Measurements from ENCODE around the gene ADAMTS14. TPM values are rescaled to one million over a fixed set of nuclear protein-coding genes. Genes with fewer than 3 reads are reported as not detected.

Gene ADAMTS14
- total RNA-seq, 1 experiment from 2014 or later, result 1.9 TPM

DNA sequence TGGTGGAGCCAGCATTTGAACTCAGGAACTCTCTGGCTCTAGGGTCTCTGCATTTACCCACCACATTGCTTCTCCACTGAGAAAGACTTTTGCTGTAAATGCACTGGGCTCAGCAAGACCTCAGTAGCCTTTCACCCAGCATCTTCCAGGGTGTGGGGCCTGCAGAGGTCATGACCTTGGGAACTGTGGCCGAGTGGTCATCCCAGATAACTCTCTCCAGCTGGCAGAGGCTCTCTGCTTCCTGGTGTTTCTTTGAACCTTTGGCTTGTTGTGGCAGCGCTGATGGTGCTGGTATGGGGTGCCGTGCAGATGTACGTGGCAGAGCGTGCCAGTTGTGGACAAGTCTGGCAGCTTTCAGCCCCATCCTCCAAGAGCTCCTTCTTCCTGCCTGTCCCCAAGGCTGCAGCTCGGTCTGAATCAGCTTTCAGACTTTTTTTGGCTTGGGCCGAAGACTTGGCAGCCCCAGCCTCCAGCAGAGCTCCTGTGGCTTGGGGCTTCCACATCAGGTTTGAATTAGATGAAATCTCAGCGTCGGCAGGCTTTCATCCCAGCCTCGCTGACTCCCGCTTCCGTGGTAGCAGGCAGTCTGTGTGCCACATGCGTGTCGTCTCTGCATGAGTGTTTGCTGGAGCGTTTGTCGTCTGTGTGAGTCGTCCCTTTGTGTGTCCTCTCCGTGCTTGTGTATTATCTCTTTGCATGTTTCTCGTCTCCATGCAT is 21.5 kb downstream of the ADAMTS14 start:
- BruUV-seq (replicated peaks), result no TSS peak
- H3K4me2 ChIP-seq, result no peak overlapping the region

DNA sequence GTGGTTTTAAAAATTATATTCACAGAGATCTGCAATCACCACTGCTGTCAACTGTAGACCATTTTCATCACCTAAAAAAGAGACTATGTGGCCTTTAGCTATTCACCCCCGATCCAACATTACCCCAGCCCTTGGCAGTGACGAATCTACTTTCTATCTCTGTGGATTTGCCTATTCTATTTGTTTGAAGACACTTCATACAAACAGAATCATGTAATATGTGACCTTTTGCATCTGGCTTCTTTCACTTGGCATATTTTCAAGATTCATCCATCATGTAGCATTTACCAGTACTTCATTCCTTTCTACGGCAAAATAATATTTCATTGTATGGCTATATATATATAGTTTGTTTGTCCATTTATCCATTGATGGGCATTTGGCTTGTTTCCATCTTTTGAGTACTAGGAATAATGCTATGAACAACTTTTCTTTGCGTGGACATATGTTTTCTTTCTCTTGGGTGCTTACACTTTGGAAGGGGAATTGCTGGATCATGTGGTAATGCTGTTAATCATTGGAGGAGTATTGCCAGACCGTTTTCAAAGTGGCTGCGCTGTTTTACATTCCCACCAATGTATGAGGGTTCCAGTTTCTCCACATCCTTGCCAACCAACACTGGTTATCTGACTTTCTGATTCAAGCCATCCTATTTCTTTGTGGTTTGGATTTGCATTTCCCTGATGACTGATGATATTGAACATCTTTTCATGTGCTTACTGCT is 22.3 kb downstream of the ADAMTS14 start:
- H3K36me3 ChIP-seq (ENCODE audit: low read depth), result no peaks in the 10 kb centered on the region
- no TSS peak for BruUV-seq (replicated peaks)
- TF ChIP-seq, protein P1, sequence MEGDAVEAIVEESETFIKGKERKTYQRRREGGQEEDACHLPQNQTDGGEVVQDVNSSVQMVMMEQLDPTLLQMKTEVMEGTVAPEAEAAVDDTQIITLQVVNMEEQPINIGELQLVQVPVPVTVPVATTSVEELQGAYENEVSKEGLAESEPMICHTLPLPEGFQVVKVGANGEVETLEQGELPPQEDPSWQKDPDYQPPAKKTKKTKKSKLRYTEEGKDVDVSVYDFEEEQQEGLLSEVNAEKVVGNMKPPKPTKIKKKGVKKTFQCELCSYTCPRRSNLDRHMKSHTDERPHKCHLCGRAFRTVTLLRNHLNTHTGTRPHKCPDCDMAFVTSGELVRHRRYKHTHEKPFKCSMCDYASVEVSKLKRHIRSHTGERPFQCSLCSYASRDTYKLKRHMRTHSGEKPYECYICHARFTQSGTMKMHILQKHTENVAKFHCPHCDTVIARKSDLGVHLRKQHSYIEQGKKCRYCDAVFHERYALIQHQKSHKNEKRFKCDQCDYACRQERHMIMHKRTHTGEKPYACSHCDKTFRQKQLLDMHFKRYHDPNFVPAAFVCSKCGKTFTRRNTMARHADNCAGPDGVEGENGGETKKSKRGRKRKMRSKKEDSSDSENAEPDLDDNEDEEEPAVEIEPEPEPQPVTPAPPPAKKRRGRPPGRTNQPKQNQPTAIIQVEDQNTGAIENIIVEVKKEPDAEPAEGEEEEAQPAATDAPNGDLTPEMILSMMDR (conservative IDR thresholded peaks at IDR 0.05), result no peak
- TF ChIP-seq EZH2 (IDR thresholded peaks at IDR 0.05; ENCODE audit: low read depth), result no peak
- H4K20me1 ChIP-seq (ENCODE audit: insufficient read depth), result no peaks in the 10 kb centered on the region
- H3K4me3 ChIP-seq, result no peak overlapping the region
- DNase-seq, result no peak
- no peak overlapping the region for H2AFZ ChIP-seq
- no peaks in the 10 kb centered on the region for H3K9me2 ChIP-seq (ENCODE audit: insufficient read depth)
- H3K79me2 ChIP-seq (ENCODE audit: low read depth), result no peaks in the 10 kb centered on the region
- ChIA-PET CTCF (no interaction called here), POLR2A (ENCODE audit: unreplicated experiment) (no interaction called here)
- H3K4me2 ChIP-seq, result no peak overlapping the region
- H3K9me3 ChIP-seq (ENCODE audit: insufficient read depth, low read depth), result no peaks in the 10 kb centered on the region
- intact Hi-C loops (cut with micrococcal nuclease; ENCODE audit: unreplicated experiment), result no loop called here
- H3K27ac ChIP-seq, result no peak overlapping the region
- no peaks in the 10 kb centered on the region for H3F3A ChIP-seq (ENCODE audit: insufficient read depth, low read depth)
- no peaks in the 10 kb centered on the region for H3K27me3 ChIP-seq (ENCODE audit: insufficient read depth, low read depth)
- H3K4me1 ChIP-seq (replicated peaks; ENCODE audit: insufficient read depth), result peaks cover 5% of the 10 kb centered on the region; the same call in 1 of the 2 replicates

More for the DNA sequence above, 21.5 kb downstream of the ADAMTS14 start:
- Histone ChIP-seq H3K9me2 (ENCODE audit: insufficient read depth) (no peaks in the 10 kb centered on the region), H3K36me3 (ENCODE audit: low read depth) (no peaks in the 10 kb centered on the region), H2AFZ (no peak overlapping the region), H3K79me2 (ENCODE audit: low read depth) (no peaks in the 10 kb centered on the region), H3K27me3 (ENCODE audit: insufficient read depth, low read depth) (no peaks in the 10 kb centered on the region), H3F3A (ENCODE audit: insufficient read depth, low read depth) (no peaks in the 10 kb centered on the region), H3K4me1 (replicated peaks; ENCODE audit: insufficient read depth) (no peaks in the 10 kb centered on the region), H4K20me1 (ENCODE audit: insufficient read depth) (no peaks in the 10 kb centered on the region), H3K27ac (no peak overlapping the region), H3K9me3 (ENCODE audit: insufficient read depth, low read depth) (no peaks in the 10 kb centered on the region), H3K4me3 (no peak overlapping the region)
- TF ChIP-seq, protein P1 (conservative IDR thresholded peaks at IDR 0.05), result no peak
- TF ChIP-seq EZH2 (IDR thresholded peaks at IDR 0.05; ENCODE audit: low read depth), result no peak
- intact Hi-C loops (cut with micrococcal nuclease; ENCODE audit: unreplicated experiment), result no loop called here
- ChIA-PET POLR2A (ENCODE audit: unreplicated experiment) (no interaction called here), CTCF (no interaction called here)
- no peak for DNase-seq

DNA sequence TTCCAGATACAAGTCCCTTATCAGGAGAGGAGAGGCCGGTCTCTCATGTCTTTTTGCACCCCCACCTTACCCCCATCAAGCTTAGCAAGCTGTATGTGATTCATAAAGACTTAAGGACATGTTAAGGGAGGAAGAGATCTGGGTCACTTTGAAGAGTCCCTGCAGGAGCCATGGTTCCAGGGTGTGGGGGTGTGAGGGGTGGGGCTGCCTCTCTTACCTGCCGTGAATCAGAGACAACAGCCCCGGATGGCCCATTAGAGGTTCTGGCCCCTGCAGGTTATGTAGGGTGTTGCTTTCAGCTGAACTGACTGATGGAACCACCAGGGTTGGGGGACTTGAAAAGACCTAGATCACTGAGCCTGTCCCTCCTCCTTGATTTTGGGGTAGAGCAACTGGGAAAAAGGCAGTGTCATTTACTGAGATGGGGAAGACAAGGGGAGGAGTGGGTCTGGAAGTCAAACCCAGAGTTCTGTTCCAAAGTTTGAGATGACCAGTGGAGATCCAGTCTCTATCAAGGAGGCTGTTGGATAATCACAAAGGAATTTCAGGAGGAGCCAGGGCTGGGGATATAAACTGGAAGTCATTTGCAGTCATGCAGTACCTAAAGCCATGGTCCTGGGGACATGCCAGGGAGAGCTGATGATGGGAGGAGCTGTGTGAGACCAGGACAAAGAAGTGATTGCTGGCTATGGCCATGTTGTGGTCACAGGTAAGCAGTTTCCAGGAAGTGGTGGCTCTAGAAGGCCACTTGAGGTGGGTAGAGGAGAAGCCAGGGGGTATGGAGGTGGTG is 23.1 kb downstream of the ADAMTS14 start:
- Histone ChIP-seq H3K36me3 (ENCODE audit: low read depth) (no peaks in the 10 kb centered on the region), H4K20me1 (ENCODE audit: insufficient read depth) (no peaks in the 10 kb centered on the region), H3K79me2 (ENCODE audit: low read depth) (no peaks in the 10 kb centered on the region), H3K4me1 (replicated peaks; ENCODE audit: insufficient read depth) (peaks cover 12% of the 10 kb centered on the region; the same call in 1 of the 2 replicates), H3F3A (ENCODE audit: insufficient read depth, low read depth) (no peaks in the 10 kb centered on the region), H3K27ac (no peak overlapping the region), H2AFZ (no peak overlapping the region), H3K4me2 (no peak overlapping the region), H3K27me3 (ENCODE audit: insufficient read depth, low read depth) (no peaks in the 10 kb centered on the region), H3K9me3 (ENCODE audit: insufficient read depth, low read depth) (no peaks in the 10 kb centered on the region), H3K9me2 (ENCODE audit: insufficient read depth) (no peaks in the 10 kb centered on the region), H3K4me3 (no peak overlapping the region)
- POLR2A ChIA-PET (ENCODE audit: unreplicated experiment), result interaction anchor here (0.6 kb wide), 1 partner anchor 1025 kb away, joined by 3 read pairs; no protein-coding TSS in a partner anchor
- intact Hi-C loops (cut with micrococcal nuclease; ENCODE audit: unreplicated experiment), result no loop called here
- no TSS peak for BruUV-seq (replicated peaks)
- peak in 1 of 2 experiments; percentile 31 for DNase-seq
- CTCF ChIA-PET, result no interaction called here
- TF ChIP-seq EZH2 (IDR thresholded peaks at IDR 0.05; ENCODE audit: low read depth), result no peak
- TF ChIP-seq, protein P1 (conservative IDR thresholded peaks at IDR 0.05), result no peak
